Spleen (tissue), 11 donors: ENCODE measurements around the gene CEP131. TPM values are rescaled to one million over a fixed set of nuclear protein-coding genes. Genes with fewer than 3 reads are reported as not detected.
A peak's percentile ranks its signal among the peaks of the same experiment; 100 is the strongest.

Source experiments
- DNase-seq: peaks from one replicate; pipeline ENCODE4 v3.0.0-alpha.2; 2020
- H3K27ac ChIP-seq, 8 donors: fragments of 200-600 bp; sonication (generic) in 7 of 8; 1 replicate in 4 of 8; 2 replicates in 4 of 8; pipeline versions ENCODE4 v1.5.0 to v1.8.0; 2016 to 2021; ENCODE audit warnings: inconsistent platforms in 4 of 8, mild to moderate bottlenecking in 4 of 8, moderate library complexity in 1 of 8
- H3K27me3 ChIP-seq, 7 donors: fragments of 200-600 bp; sonication (generic) in 6 of 7; replicated peaks in 1 of 7; 1 replicate in 4 of 7; 2 replicates in 3 of 7; pipeline versions ENCODE4 v1.5.0 to v1.8.0; 2016 to 2021; ENCODE audit warnings: inconsistent platforms in 3 of 7, mild to moderate bottlenecking in 1 of 7
- H3K36me3 ChIP-seq, 6 donors: fragments of 200-600 bp; sonication (generic) in 5 of 6; 1 replicate in 4 of 6; 2 replicates in 2 of 6; pipeline versions ENCODE4 v1.5.0 to v1.8.0; 2016 to 2021; ENCODE audit warnings: inconsistent platforms in 2 of 6
- H3K4me1 ChIP-seq, 6 donors: fragments of 200-600 bp; sonication (generic) in 5 of 6; 1 replicate in 3 of 6; 2 replicates in 3 of 6; pipeline versions ENCODE4 v1.5.0 to v1.8.0; 2016 to 2021; ENCODE audit warnings: inconsistent platforms in 3 of 6
- H3K4me3 ChIP-seq, 8 donors: fragments of 200-600 bp; sonication (generic) in 7 of 8; 1 replicate in 4 of 8; 2 replicates in 4 of 8; pipeline versions ENCODE4 v1.5.0 to v1.8.0; 2016 to 2021; ENCODE audit warnings: inconsistent platforms in 4 of 8, mild to moderate bottlenecking in 4 of 8, moderate library complexity in 2 of 8
- H3K9me3 ChIP-seq, 8 donors: fragments of 200-600 bp; sonication (generic) in 7 of 8; 1 replicate in 4 of 8; 2 replicates in 4 of 8; pipeline versions ENCODE4 v1.5.0 to v1.8.0; 2016 to 2021; ENCODE audit warnings: inconsistent platforms in 4 of 8
- CTCF ChIP-seq, 11 experiments: fragments of 200-600 bp in 7 of 11; fragments of 450-650 bp in 4 of 11; sonication (generic) in 4 of 11; IDR thresholded peaks in 8 of 11; conservative IDR thresholded peaks in 3 of 11; 1 replicate in 7 of 11; 2 replicates in 4 of 11; pipeline versions ENCODE4 v1.4.0 to v1.8.0; 2016 to 2021; ENCODE audit warnings: antibody characterized with exemption in 11 of 11, inconsistent platforms in 4 of 11, mild to moderate bottlenecking in 1 of 11
- POLR2A ChIP-seq, 3 donors: fragments of 450-650 bp; IDR thresholded peaks; one replicate each; pipeline ENCODE4 v1.5.1; 2017; ENCODE audit warnings: antibody characterized with exemption in 3 of 3, mild to moderate bottlenecking in 1 of 3
- POLR2AphosphoS5 ChIP-seq, 3 donors: sonication (generic); formaldehyde crosslinking; IDR thresholded peaks; one replicate each; pipeline ENCODE4 v1.5.1; 2017; ENCODE audit warnings: antibody characterized with exemption in 3 of 3
- WGBS, 5 donors: extraction: QIAGEN DNeasy Blood & Tissue Kit in 3 of 5; methylation state at CpG; one replicate each; pipeline versions ENCODE4 v1.1.5 to v1.1.7; 2013 to 2018; 5-methylcytosine and 5-hydroxymethylcytosine counted together
- intact Hi-C: fragments of 100-400 bp; cut with DNase I; formaldehyde crosslinking; loops from one replicate; pipeline ENCODE4 v1.15.0; 2023; ENCODE audit warnings: low total_unique reads
- polyA plus RNA-seq, 3 donors: library from polyadenylated mRNA; stranded (reverse); fragments of 200-250 nt; gene quantifications; one replicate each; pipeline ENCODE4 v1.2.1, GENCODE V29; 2013
- total RNA-seq, 7 donors: library from RNA; depleted of rRNA in 3 of 7; stranded (reverse); fragments of >200 nt in 3 of 7; fragmentation: NEBNext Ultra II Directional in 4 of 7; extraction: Animal tissue kit (Norgen Biotek cat#: 25700) in 4 of 7; gene quantifications; one replicate each; pipeline versions ENCODE4 v1.1.0 to v1.2.1, GENCODE V29; 2016 to 2021
- donor health status: healthy with polysubstance abuse.
- donor health status: DM: no; HTN: no; CAD: no; lungs with moderate emphysema.
- donor health status: DM: no; HTN: no; CAD: no.
- donor health status: Bipolar disorder and iron deficiency.
- donor health status: healthy.
- donor health status: DM: no; HTN: no; CAD: no.
- donor health status: DM: yes; HTN: yes; CAD: no.

Gene CEP131
- total and polyA plus RNA-seq, 10 donors, result 8.5 to 26.7 (median 13.3) TPM

DNA sequence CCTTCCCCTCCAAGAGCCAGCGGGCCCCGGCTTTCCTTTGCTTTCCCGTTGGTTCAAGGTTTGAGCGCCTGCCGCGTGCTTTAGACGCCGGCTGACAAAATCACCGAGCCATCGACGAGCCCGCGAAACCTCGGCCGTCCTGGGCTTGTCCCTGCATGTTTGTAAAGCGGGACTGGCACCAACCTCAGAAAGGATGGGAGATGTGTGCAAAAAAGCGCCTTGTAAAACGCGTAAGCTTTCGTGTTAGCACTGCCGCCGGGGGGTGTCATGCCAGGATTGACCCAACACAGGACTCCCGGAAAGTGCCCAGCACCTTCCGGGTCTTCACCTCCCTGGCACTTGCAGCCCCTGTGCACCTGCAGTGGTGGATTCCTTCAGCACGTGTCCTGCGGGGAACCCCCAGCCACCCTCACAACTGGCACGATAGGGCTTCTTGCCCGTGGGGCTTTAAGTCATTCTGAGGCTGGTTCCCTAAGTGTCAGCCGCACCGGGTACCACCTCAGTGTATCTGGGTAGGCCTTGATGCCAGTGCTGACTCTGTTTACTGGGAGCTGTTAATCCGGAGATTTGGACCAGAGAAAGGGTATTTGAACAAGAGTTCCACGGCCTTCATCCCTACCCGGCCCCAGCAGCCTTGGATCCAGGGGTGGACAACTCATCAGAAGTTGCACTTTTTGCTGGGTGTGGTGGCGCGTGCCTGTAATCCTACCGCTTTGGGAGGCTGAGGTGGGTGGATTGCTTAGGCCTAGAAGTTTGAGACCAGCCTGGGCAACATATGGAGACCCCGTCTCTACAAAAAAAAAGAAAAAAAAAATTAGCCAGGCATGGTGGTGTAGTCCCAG, 17.2 kb upstream of the CEP131 start:
- no peak for DNase-seq
- Histone ChIP-seq H3K9me3 (no peaks in the 10 kb centered on the region), H3K27me3 (no peaks in the 10 kb centered on the region), H3K4me3 (peak overlapping the region; percentile 83 to 100 (median 100)), H3K4me1 (peaks cover 19 to 87% (median 62%) of the 10 kb centered on the region in 6 donors), H3K27ac (peak overlapping the region; percentile 66 to 91 (median 87)), H3K36me3 (peaks cover 0 to 41% (median 4%) of the 10 kb centered on the region in 6 donors)
- 15 to 42% (median 18%) methylated on average over 14 to 37 of the region's 37 CpGs for WGBS, 5 donors
- TF ChIP-seq POLR2A (IDR thresholded peaks at IDR 0.05) (no peak), POLR2AphosphoS5 (IDR thresholded peaks at IDR 0.05) (no peak), CTCF (IDR thresholded peaks at IDR 0.05 in 8 of 11, conservative IDR thresholded peaks at IDR 0.05 in 3 of 11) (no peak)
- intact Hi-C loops, result loop anchor here (5.0 kb wide), 1 partner anchor 98 kb away; no protein-coding TSS in a partner anchor

- Histone ChIP-seq H3K9me3 (no peaks in the 10 kb centered on the region), H3K36me3 (peaks cover 0 to 41% (median 6%) of the 10 kb centered on the region in 6 donors), H3K4me1 (peaks cover 19 to 79% (median 57%) of the 10 kb centered on the region in 6 donors), H3K27ac (peak within 1 kb of the TSS; percentile 66 to 91 (median 87)), H3K27me3 (no peaks in the 10 kb centered on the region), H3K4me3 (peak within 1 kb of the TSS; percentile 83 to 100 (median 100))
- WGBS, 5 donors, result 0 to 1% (median 0%) methylated on average over 19 to 100 of the region's 100 CpGs
- DNase-seq, result peak; percentile 97
- intact Hi-C loops, result no loop called here
- TF ChIP-seq CTCF (IDR thresholded peaks at IDR 0.05 in 8 of 11, conservative IDR thresholded peaks at IDR 0.05 in 3 of 11) (peak in 6 of 11 experiments; percentile 10 to 52 (median 48)), POLR2AphosphoS5 (IDR thresholded peaks at IDR 0.05) (peak; percentile 93 to 96 (median 94)), POLR2A (IDR thresholded peaks at IDR 0.05) (peak in 2 of 3 donors; percentile 60 to 86)
These were observed 16.3 kb upstream of the CEP131 start, which contains the start of the genes NDUFAF8 and TEPSIN for GRCh38 chr17:81238815-81239713. TSS of gene NDUFAF8 (plus strand) at chr17:81239318. CDS start at chr17:81239364, 46 bp downstream. TSS of gene TEPSIN (minus strand) at chr17:81239055. CDS start at chr17:81239033, 22 bp downstream.

GRCh38 chr17:81238490-81238814, 15.7 kb upstream of the CEP131 start:
- no peaks in the 10 kb centered on the region for H3K27me3 ChIP-seq
- TF ChIP-seq POLR2AphosphoS5 (IDR thresholded peaks at IDR 0.05) (no peak), CTCF (IDR thresholded peaks at IDR 0.05 in 8 of 11, conservative IDR thresholded peaks at IDR 0.05 in 3 of 11) (no peak), POLR2A (IDR thresholded peaks at IDR 0.05) (no peak)
- peak overlapping the region; percentile 30 to 91 (median 82) for H3K27ac ChIP-seq
- peak overlapping the region; percentile 74 to 100 (median 98) for H3K4me3 ChIP-seq
- no peak for DNase-seq
- WGBS, 5 donors, result 0 to 2% (median 1%) methylated on average over 22 to 26 of the region's 26 CpGs; no CpG with 5 or more reads in 1 of the 5 donors
- peaks cover 19 to 78% (median 57%) of the 10 kb centered on the region in 6 donors for H3K4me1 ChIP-seq
- H3K9me3 ChIP-seq, result no peaks in the 10 kb centered on the region
- intact Hi-C loops, result no loop called here
- H3K36me3 ChIP-seq, result peaks cover 0 to 47% (median 12%) of the 10 kb centered on the region in 6 donors
